HG03378 (cell line): ENCODE data around the gene LMOD3.

Source experiments
- ATAC-seq: cut with Tn5 transposase; IDR thresholded peaks from one replicate; pipeline ENCODE4 v1.9.1; 2021; ENCODE audit warnings: mild to moderate bottlenecking, moderate library complexity; ENCODE audit not compliant: unreplicated experiment

Gene LMOD3

GRCh38 chr3:69122403-69122802, at the start of gene LMOD3:
TSS of gene LMOD3 (minus strand) at chr3:69122595. CDS start at chr3:69122386, 209 bp downstream.
- no peak for ATAC-seq

DNA sequence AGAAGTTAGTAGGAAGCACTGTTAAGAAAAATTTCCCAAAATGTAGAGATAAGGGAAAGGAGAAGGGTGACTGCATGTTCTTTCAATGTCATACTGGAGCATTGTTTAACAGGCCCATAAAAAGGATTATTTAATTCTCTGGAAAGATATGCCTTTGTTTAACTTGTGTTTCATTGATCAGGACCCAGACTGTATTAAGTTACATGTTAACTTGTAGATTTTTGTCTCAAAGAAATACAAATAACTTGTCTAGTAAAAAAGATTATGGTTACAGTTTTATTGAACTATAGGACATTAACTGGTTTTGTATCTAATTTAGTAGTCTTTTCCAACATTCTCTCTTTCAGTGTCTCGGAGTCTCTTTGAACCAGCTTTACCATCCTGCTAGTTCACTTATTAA, 49.7 kb upstream of the LMOD3 start:
- no peak for ATAC-seq

- ATAC-seq = no peak
Measured at GRCh38 chr3:69166446-69166845, 44.1 kb upstream of the LMOD3 start.

GRCh38 chr3:69165744-69166143, 43.3 kb upstream of the LMOD3 start:
- ATAC-seq = no peak

DNA sequence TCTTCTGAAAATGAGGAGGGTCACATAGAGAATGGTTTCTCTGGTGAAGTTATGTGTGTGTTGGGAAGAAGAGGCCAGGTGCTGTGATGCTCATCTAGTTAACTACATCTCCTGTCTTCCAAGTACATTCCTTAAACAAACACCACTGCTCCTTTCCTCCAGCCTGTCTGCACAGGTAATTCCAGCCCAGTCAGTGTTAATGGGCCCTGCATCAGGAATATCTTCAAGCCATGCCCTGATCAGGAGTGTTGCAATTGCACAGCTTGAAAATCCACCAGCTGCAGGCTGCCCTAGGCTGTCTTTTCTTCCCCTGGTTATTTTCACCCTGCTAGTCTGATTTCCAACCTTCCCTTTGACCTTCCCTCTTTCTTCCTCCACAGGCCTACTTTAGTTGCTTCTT, 41.9 kb upstream of the LMOD3 start:
- ATAC-seq = no peak

DNA sequence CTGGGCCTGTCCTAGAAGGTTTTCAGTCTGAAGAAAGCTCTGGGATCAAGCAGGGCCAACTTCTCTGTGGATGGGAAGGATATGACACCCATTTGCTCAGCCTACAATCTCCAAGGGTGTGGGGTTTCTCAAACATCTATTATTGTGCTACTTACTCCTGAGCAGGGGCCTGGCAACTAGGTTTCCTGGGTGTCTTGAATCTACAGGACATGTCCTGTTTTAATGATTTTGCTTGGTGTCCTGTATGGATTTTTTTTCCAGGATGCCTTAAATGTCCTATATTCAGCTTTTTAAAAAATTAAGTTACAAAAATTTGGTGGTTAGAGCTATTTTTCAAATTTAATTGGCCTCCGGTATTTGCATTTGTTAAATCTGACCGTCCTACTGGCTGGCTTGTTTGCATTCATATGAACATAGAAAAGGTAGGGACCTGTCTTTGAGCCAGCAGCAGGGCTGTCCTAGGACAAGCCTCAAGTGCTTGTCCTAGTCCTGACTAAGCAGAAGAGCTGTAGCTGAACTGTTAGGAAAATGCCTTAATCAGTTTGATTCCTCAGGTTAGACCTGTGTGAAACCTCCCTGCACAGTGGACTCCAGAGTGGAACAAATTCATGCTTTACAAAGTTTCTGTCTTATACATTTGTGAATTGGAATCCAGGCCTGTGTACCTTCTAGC, 40.0 kb upstream of the LMOD3 start:
- no peak for ATAC-seq

- peak; percentile 74 for ATAC-seq
Measured at GRCh38 chr3:69161587-69162307, 39.4 kb upstream of the LMOD3 start.

- no peak for ATAC-seq
Measured at GRCh38 chr3:69160525-69160924, 38.1 kb upstream of the LMOD3 start.

- ATAC-seq = no peak
Measured at GRCh38 chr3:69160107-69160506, 37.7 kb upstream of the LMOD3 start.

DNA sequence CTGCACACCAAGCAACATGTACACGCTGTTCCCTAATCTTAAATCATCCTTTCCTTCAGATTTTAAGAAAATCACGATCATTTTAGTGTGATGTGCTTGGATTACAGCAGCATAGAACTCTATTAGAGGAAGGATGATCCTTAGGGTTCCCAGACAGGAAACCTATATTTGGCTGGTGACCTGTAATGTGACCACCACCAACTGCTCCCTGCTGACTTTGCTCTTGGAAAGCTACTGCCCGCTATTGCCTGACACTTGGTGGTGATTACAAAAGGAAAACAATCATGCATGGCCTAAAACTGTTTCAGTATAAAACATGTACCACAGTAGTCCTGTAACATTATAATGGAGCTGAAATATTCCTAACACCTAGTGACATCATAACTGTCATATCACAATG, 27.2 kb upstream of the LMOD3 start:
- no peak for ATAC-seq

- no peak for ATAC-seq
Measured at GRCh38 chr3:69145688-69146087, 23.3 kb upstream of the LMOD3 start.

- ATAC-seq = no peak
Measured at GRCh38 chr3:69144631-69145245, 22.3 kb upstream of the LMOD3 start.

DNA sequence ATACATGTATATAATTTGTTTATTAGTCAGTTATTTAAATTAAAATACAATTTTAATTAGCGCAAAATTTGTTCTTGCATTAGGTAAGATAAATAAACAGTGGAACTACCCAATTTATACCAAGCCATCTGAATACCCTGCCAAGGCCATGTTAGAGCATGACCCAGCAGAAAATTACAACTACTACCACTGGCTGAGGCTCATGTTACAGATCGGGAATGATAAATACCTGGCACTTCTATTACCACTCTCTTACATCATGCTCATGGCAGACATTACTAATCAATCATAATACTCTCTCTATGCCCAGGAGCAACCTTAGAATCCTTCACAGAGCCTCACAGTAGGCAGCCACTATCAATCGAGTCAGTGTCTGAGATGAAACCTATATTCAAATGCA, 21.2 kb upstream of the LMOD3 start:
- no peak for ATAC-seq

DNA sequence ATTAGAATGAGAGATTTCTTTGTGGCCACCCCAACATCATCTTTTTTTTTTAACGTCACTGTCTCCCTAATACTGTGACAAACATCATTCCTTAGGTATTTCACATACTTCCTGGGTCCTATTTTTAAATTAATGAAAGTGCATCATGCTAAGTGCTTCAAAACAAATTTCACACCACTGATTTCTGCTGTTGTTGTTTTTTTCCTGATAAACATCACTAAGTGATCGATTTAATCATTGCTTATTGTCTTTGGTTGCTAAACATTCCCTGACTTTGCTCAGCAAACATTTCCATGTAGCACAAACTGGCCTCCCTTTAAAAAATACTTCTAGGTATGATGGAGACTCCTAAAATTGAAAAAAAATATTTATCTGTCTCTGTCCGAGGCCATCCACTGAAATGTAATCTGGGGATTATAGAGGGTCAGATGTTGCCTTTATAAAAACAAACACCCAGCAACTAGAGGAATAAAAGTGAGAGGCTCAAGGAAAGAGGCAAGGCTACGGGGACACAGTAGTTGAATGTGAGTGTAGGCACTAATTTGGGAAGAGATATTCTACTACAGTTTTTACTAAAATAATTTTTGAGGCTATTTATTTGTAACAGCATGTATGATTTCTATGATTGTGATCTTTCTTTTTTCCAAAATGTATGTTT, 20.5 kb upstream of the LMOD3 start:
- ATAC-seq = no peak

DNA sequence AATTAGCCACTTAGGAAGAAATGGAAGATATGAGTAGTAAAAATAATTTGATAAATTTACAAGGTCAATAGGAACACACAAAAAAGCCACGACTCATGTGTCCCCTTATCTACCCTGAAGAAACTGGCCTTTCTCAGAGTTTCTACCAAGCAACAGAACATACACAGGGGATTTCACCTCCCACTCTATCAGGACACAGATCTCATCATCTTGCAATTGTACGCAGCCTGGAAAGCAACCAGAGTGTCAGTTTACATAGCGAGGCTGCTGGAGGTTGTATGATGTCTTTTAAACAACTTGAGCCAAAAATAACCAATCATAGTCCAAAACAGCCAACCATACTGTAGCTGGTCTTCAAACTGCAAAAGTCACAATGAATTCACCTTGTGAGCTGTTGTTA, 19.7 kb upstream of the LMOD3 start:
- ATAC-seq = no peak

GRCh38 chr3:69141313-69141712, 18.9 kb upstream of the LMOD3 start:
- no peak for ATAC-seq

- no peak for ATAC-seq
Measured at GRCh38 chr3:69137412-69137811, 15.0 kb upstream of the LMOD3 start.

- ATAC-seq = no peak
Measured at GRCh38 chr3:69137005-69137404, 14.6 kb upstream of the LMOD3 start.

- ATAC-seq = peak; percentile 97
Measured at GRCh38 chr3:69130689-69131088, 8.3 kb upstream of the LMOD3 start.

DNA sequence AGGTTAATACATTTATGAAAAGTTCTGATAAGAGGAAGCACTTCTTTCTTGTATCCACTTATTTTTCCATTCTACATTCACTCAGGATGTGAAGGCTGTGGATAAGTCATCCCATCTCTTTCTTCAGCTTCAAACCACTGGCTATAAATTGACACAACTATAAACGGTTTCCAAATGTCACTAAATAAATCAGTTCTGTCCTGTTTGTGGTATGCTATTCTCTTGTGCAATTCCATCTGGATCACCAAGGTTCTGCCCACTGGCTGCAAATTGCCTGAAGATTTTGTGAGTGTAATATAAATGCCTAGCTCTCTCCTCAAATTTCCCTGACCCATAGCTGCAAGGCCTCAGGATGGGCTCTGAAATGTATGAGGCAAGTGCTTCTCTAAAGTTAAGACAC, 7.1 kb upstream of the LMOD3 start:
- no peak for ATAC-seq

DNA sequence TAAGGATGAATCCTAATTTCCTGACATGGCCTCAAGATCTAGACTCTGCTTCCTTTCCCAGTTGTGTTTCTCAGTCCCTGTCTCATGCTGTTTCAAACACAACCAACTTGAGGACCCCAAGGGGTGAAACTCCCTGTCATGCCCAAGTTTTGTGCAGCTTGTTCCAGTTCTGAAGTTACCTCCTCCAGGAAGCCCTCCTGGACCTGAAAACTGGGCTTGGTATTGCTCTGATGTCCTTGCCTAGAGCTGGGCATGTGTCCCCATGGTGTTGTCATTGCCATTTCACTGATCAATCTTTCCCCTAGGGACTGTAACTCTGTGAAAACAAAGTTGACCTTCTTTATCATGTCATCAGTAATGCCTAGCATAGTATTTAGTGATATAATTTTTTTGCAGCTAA, 6.1 kb upstream of the LMOD3 start:
- no peak for ATAC-seq

GRCh38 chr3:69126999-69127398, 4.6 kb upstream of the LMOD3 start:
- ATAC-seq = no peak
